ENCODE data around the gene ISM2. TPM values are rescaled to one million over a fixed set of nuclear protein-coding genes. Genes with fewer than 3 reads are reported as not detected.
A peak's percentile ranks its signal among the peaks of the same experiment; 100 is the strongest.
"Not testable (repeated sequence)": the region's sequence is repeated elsewhere in the genome, so short reads cannot be mapped to it uniquely, and the experiment has no call there.

The ISM2 gene
- total RNA-seq, 1 donor, result under 0.01 TPM

GRCh38 chr14:77542421-77543239, 44.0 kb upstream of the ISM2 start:
- DNase-seq (ENCODE audit: low read depth), result peak; percentile 62
- H3K4me3 ChIP-seq (ENCODE audit: low read depth, low read length), result no peak overlapping the region
- TF ChIP-seq CTCF (IDR thresholded peaks at IDR 0.05; ENCODE audit: insufficient read depth, low read depth, low read length), result no peak

- TF ChIP-seq CTCF (IDR thresholded peaks at IDR 0.05; ENCODE audit: insufficient read depth, low read depth, low read length), result no peak
- H3K4me3 ChIP-seq (ENCODE audit: low read depth, low read length), result no peak overlapping the region
- DNase-seq (ENCODE audit: low read depth), result no peak
Observed at GRCh38 chr14:77541905-77542304, 43.3 kb upstream of the ISM2 start.

GRCh38 chr14:77536951-77537350, 38.3 kb upstream of the ISM2 start:
- not testable (repeated sequence) for H3K4me3 ChIP-seq (ENCODE audit: low read depth, low read length); DNase-seq (ENCODE audit: low read depth)

GRCh38 chr14:77531071-77531470, 32.5 kb upstream of the ISM2 start:
- TF ChIP-seq CTCF (IDR thresholded peaks at IDR 0.05; ENCODE audit: insufficient read depth, low read depth, low read length), result no peak
- H3K4me3 ChIP-seq (ENCODE audit: low read depth, low read length), result no peak overlapping the region
- no peak for DNase-seq (ENCODE audit: low read depth)

GRCh38 chr14:77529963-77530362, 31.3 kb upstream of the ISM2 start:
- H3K4me3 ChIP-seq (ENCODE audit: low read depth, low read length), result no peak overlapping the region
- TF ChIP-seq CTCF (IDR thresholded peaks at IDR 0.05; ENCODE audit: insufficient read depth, low read depth, low read length), result no peak
- no peak for DNase-seq (ENCODE audit: low read depth)

GRCh38 chr14:77529213-77529612, 30.6 kb upstream of the ISM2 start:
- TF ChIP-seq CTCF (IDR thresholded peaks at IDR 0.05; ENCODE audit: insufficient read depth, low read depth, low read length), result no peak
- peak; percentile 86 for DNase-seq (ENCODE audit: low read depth)
- H3K4me3 ChIP-seq (ENCODE audit: low read depth, low read length), result no peak overlapping the region

- not testable (repeated sequence) for H3K4me3 ChIP-seq (ENCODE audit: low read depth, low read length); DNase-seq (ENCODE audit: low read depth)
Observed at GRCh38 chr14:77528701-77529100, 30.1 kb upstream of the ISM2 start.

GRCh38 chr14:77526266-77526665, 27.6 kb upstream of the ISM2 start:
- no peak for TF ChIP-seq CTCF (IDR thresholded peaks at IDR 0.05; ENCODE audit: insufficient read depth, low read depth, low read length)
- no peak overlapping the region for H3K4me3 ChIP-seq (ENCODE audit: low read depth, low read length)
- peak; percentile 24 for DNase-seq (ENCODE audit: low read depth)
